Fibroblast of lung (primary cell): ENCODE results near the gene PTGS1. TPM values are rescaled to one million over a fixed set of nuclear protein-coding genes. Genes with fewer than 3 reads are reported as not detected.

Experiments used
- DNase-seq, 2 donors: peaks; one replicate each; pipeline versions ENCODE4 v3.0.0 to v3.0.0-alpha.2; 2010; ENCODE audit warnings: low read depth in 2 of 2
- H2AFZ ChIP-seq: 2 replicates; pipeline ENCODE4 v1.5.1; 2012; ENCODE audit warnings: low read length, control low read depth, inconsistent platforms
- H3K27ac ChIP-seq: 2 replicates; pipeline ENCODE4 v1.5.1; 2011; ENCODE audit warnings: low read length, control low read depth; ENCODE audit not compliant: insufficient read depth
- H3K27me3 ChIP-seq: 2 replicates; pipeline ENCODE4 v1.5.1; 2011; ENCODE audit warnings: mild to moderate bottlenecking, low read length; ENCODE audit not compliant: control insufficient read depth, insufficient read depth
- H3K36me3 ChIP-seq: 2 replicates; pipeline ENCODE4 v1.5.1; 2011; ENCODE audit warnings: low read length; ENCODE audit not compliant: control insufficient read depth, insufficient read depth
- H3K4me1 ChIP-seq: 2 replicates; pipeline ENCODE4 v1.5.1; 2011; ENCODE audit warnings: low read length; ENCODE audit not compliant: control insufficient read depth, insufficient read depth; ENCODE audit errors: extremely low read depth
- H3K4me2 ChIP-seq: 2 replicates; pipeline ENCODE4 v1.5.1; 2011; ENCODE audit warnings: low read length, control low read depth; ENCODE audit not compliant: insufficient read depth; ENCODE audit errors: extremely low read depth
- H3K4me3 ChIP-seq, 4 experiments: fragments of 200-600 bp in 1 of 4; sonication (generic) in 1 of 4; replicated peaks in 1 of 4; 2 replicates each; pipeline ENCODE4 v1.5.1; 2011 to 2016; ENCODE audit warnings: low read length in 4 of 4, low read depth in 3 of 4, mild to moderate bottlenecking in 3 of 4, control low read depth in 2 of 4, inconsistent platforms in 1 of 4, mixed read lengths in 1 of 4; ENCODE audit not compliant: insufficient read depth in 1 of 4; ENCODE audit errors: control extremely low read depth in 1 of 4
- H3K79me2 ChIP-seq: 2 replicates; pipeline ENCODE4 v1.5.1; 2012; ENCODE audit warnings: mild to moderate bottlenecking, low read length, inconsistent platforms; ENCODE audit not compliant: control insufficient read depth, insufficient read depth
- H3K9ac ChIP-seq: 2 replicates; pipeline ENCODE4 v1.5.1; 2011; ENCODE audit warnings: mild to moderate bottlenecking, low read length, control low read depth; ENCODE audit not compliant: insufficient read depth
- H3K9me3 ChIP-seq: 2 replicates; pipeline ENCODE4 v1.5.1; 2012; ENCODE audit warnings: low read depth, low read length; ENCODE audit not compliant: control insufficient read depth, insufficient read depth
- H4K20me1 ChIP-seq: 2 replicates; pipeline ENCODE4 v1.5.1; 2011; ENCODE audit warnings: low read length; ENCODE audit not compliant: control insufficient read depth, insufficient read depth; ENCODE audit errors: extremely low read depth
- CTCF ChIP-seq, 2 donors: IDR thresholded peaks in 1 of 2; conservative IDR thresholded peaks in 1 of 2; 1 replicate in 1 of 2; 2 replicates in 1 of 2; pipeline ENCODE4 v1.5.1; 2011 to 2012; ENCODE audit warnings: low read length in 2 of 2, control low read depth in 1 of 2, inconsistent platforms in 1 of 2, low read depth in 1 of 2, mild to moderate bottlenecking in 1 of 2
- EZH2 ChIP-seq: IDR thresholded peaks from 2 replicates; pipeline ENCODE4 v1.5.1; 2012; ENCODE audit warnings: low read length, control low read depth, mild to moderate bottlenecking; ENCODE audit errors: missing control alignments
- polyA plus RNA-seq, 2 donors: library from polyadenylated mRNA; depleted of rRNA in 1 of 2; stranded (reverse) in 1 of 2; unstranded in 1 of 2; fragments of >200 nt; gene quantifications; 2 replicates each; pipeline ENCODE4 v1.2.1, GENCODE V29; 2011 to 2012; ENCODE audit warnings: missing spikeins in 1 of 2
- total RNA-seq: library from RNA; depleted of rRNA; stranded (reverse); fragments of >200 nt; gene quantifications from 2 replicates; pipeline ENCODE4 v1.2.1, GENCODE V29; 2014

The PTGS1 gene
- total and polyA plus RNA-seq, 2 donors (not counting 1 experiment from before 2014, with no cell fraction given), result 13.4 to 86.5 TPM

- TF ChIP-seq CTCF (conservative IDR thresholded peaks at IDR 0.05 in 1 of 2, IDR thresholded peaks at IDR 0.05 in 1 of 2; ENCODE audit: low read depth in 1 of 2, low read length in 2 of 2) (no peak), EZH2 (no peak)
- Histone ChIP-seq H3K9me3 (no peaks in the 10 kb centered on the region), H3K36me3 (no peaks in the 10 kb centered on the region), H3K27ac (no peak overlapping the region), H3K9ac (no peak overlapping the region), H3K79me2 (peaks cover 11% of the 10 kb centered on the region), H4K20me1 (no peaks in the 10 kb centered on the region), H3K4me1 (peaks cover 21% of the 10 kb centered on the region), H3K4me2 (no peak overlapping the region), H3K27me3 (no peaks in the 10 kb centered on the region), H2AFZ (no peak overlapping the region), H3K4me3 (no peak overlapping the region)
- no peak for DNase-seq
Observed at GRCh38 chr9:122367065-122367464, 3.8 kb upstream of the PTGS1 start.

GRCh38 chr9:122367774-122368460 is 2.9 kb upstream of the PTGS1 start:
- H3K9me3 ChIP-seq, result no peaks in the 10 kb centered on the region
- TF ChIP-seq EZH2, result no peak
- no peak for TF ChIP-seq CTCF (conservative IDR thresholded peaks at IDR 0.05 in 1 of 2, IDR thresholded peaks at IDR 0.05 in 1 of 2; ENCODE audit: low read depth in 1 of 2, low read length in 2 of 2)
- no peaks in the 10 kb centered on the region for H3K27me3 ChIP-seq
- peaks cover 15% of the 10 kb centered on the region for H3K79me2 ChIP-seq
- no peak overlapping the region for H3K4me2 ChIP-seq
- H3K27ac ChIP-seq, result no peak overlapping the region
- no peaks in the 10 kb centered on the region for H4K20me1 ChIP-seq
- no peak overlapping the region for H3K4me3 ChIP-seq
- peaks cover 22% of the 10 kb centered on the region for H3K4me1 ChIP-seq
- no peak for DNase-seq
- H2AFZ ChIP-seq, result no peak overlapping the region
- no peaks in the 10 kb centered on the region for H3K36me3 ChIP-seq
- H3K9ac ChIP-seq, result no peak overlapping the region

DNA sequence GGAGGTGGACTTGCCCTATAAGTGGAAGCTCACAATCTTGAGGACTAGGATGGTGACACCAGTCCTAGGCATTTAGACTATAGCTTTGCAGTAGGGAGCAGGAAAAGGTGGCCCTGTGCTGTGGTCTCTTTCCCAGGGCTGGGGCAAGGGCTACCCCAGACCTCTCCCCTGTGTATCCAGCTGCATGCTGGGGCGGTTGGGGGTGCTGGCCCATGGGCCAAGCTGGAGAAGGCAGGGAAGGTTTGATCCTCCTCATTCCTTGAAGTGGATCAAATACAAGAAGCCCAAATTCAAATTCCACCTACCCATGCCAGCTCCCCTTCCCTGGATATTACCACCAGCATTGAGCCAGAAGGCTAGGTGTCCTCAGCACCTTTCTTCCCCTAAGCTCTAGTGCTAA is 2.2 kb upstream of the PTGS1 start:
- Histone ChIP-seq H3K9me3 (no peaks in the 10 kb centered on the region), H3K4me3 (no peak overlapping the region), H4K20me1 (no peaks in the 10 kb centered on the region), H3K4me2 (no peak overlapping the region), H3K36me3 (no peaks in the 10 kb centered on the region), H3K9ac (no peak overlapping the region), H3K27me3 (no peaks in the 10 kb centered on the region), H2AFZ (no peak overlapping the region), H3K27ac (no peak overlapping the region), H3K4me1 (peaks cover 21% of the 10 kb centered on the region), H3K79me2 (peaks cover 15% of the 10 kb centered on the region)
- DNase-seq, result no peak
- no peak for TF ChIP-seq EZH2
- no peak for TF ChIP-seq CTCF (conservative IDR thresholded peaks at IDR 0.05 in 1 of 2, IDR thresholded peaks at IDR 0.05 in 1 of 2; ENCODE audit: low read depth in 1 of 2, low read length in 2 of 2)
